Activated T-cell treated with anti-CD3 and anti-CD28 coated beads, Interleukin-2, amount 50 U/mL, for 48 hours (primary cell): Measurements from ENCODE around the gene INSYN2B.

Source experiments
- DNase-seq, 2 experiments: peaks; one replicate each; pipeline ENCODE4 v3.0.0-alpha.2; 2020

INSYN2B gene

GRCh38 chr5:169922474-169922873, 57.8 kb downstream of the INSYN2B start:
- DNase-seq: no peak

- no peak for DNase-seq
These were observed 58.3 kb downstream of the INSYN2B start for GRCh38 chr5:169921949-169922348.

DNA sequence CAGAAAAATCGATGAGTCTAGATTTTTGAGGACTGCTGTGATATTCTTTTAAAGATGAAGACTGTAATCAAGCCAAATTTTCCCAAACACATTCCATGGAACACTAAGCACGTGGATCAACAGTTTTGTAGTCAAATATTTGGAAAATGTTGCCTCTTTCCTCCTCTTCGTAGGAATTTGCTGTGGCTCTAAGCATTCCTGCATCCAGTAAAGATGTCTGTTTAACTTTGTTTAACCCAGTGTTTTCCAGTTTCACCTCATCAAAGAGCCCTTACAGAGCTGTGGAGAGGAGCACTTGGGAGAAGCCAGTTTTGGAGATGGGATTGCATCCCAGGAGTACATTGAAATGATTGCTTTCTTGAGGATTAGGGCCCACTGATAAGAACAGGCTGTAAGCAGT, 58.9 kb downstream of the INSYN2B start:
- no peak for DNase-seq

GRCh38 chr5:169920474-169920873, 59.8 kb downstream of the INSYN2B start:
- no peak for DNase-seq

GRCh38 chr5:169918228-169918627, 62.1 kb downstream of the INSYN2B start:
- DNase-seq: no peak

GRCh38 chr5:169917500-169917899, 62.8 kb downstream of the INSYN2B start:
- DNase-seq: no peak

DNA sequence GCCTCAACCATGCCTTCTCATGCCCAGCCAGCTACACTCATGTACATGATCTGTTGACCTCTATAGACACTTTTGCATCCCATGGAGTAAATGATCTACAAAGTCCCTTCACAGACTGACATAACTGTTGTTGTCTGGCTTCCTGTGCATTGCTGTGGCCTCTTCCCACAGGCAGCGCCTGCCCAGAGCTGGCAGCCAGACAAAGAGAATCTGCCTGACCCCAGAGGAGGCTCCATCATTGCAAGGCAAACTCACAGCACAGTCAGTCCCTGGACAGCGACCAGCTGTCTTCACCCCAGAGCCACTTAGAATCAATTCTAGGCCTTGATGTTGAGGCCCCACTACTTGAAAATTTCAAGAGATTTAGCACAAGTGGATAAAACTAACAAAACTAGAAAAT, 65.5 kb downstream of the INSYN2B start:
- no peak for DNase-seq

DNA sequence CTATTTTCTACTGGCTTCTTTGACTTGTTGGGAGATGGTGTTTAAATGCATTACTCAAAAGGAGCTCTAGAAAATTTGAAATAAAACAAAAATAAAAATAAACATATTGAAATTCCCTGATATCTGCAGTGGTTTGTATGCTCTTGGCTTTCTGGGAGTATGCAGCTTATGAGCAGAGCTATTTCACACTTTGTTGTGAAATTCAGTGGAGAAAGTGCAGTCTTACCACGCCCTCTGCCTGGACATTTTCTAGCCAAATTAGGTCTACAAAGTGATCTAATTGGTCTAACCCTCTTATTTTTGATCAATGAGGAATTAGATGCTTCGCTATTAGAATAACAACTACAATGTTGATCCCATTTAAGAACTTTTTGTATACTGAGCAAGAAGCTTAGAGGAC, 66.8 kb downstream of the INSYN2B start:
- DNase-seq: no peak

- no peak for DNase-seq
These were observed 68.7 kb downstream of the INSYN2B start for GRCh38 chr5:169911448-169912212.

DNA sequence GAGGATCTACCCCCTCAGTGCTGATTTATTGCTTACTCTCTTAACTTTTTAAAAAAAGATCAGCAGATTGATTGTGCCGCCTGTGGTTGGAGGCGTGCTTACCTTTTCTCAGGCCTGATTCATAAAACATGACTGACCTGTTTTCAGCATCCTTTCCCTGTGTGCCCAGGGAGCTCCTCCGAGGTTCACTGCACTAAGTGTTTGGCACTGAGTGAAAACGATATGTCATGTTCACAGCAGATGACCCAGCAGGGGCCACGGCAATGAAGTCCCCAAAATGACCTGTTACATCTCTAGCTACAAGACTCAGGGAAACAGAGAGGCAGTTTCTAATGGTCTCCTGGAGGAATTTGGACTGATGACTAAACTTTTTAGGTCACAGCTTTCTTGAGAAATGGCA, 69.9 kb downstream of the INSYN2B start:
- no peak for DNase-seq

DNA sequence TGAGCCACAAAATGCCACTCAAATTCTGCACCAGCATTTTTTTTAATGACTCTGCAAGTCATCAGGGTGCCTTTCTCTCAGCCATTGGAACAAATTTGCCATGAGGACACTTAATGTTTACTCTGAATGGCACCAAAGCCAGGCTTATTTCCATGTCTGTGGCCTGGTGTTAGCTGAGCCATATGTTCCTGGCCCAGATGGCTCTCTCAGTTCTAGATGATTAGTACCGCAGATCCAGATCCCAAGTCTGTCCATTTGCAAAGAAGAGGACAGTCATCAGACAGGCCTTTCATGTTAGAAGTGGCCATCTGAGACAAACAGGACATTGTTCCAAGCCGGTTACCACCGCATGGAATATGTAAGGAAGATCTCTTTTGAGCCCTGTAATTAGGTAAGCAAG, 70.3 kb downstream of the INSYN2B start:
- DNase-seq: no peak

- no peak for DNase-seq
These were observed 71.4 kb downstream of the INSYN2B start for GRCh38 chr5:169908864-169909263.

DNA sequence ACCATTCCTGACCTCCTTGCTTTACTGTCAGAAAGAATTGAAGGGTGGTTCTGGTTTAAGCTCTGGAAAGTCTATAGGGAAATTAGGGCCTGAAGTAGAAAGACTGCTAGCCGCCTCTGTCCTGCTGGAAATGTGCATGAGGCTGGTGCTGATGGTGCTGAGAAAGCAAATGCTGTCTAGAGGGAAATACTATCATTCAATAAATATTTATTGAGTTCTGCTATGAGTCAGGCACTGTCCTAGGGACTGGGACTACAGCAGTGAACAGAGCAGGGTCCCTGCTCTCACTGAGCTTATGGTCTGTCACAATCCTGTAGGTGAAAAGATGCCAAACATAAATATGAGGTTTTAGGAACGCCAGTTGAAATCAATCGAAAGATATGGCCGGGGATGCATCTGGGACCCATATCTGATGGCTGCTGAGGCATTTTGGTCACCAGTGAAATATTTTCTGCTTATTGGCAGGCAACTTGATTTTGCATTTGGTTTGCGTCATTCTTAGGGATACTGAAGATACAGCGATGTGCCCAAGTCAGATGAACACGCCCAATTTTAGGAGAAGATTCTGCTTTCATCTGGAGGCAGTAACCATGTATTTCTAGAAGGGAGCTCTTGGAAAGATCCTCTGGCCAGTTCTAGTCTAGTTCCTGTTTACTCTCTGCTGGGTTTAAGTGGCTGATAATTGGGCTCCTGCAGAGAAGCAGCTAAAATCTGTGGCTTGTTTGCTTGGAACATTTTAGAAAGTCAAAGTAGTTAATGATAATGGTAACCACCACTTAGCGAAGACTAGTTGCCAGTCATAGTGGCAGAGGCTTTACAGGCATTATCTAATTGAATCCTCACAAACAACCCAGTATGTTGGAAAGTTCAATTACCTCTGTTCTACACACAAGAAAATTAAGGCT, 73.3 kb downstream of the INSYN2B start:
- DNase-seq: no peak

- no peak for DNase-seq
These were observed 75.3 kb downstream of the INSYN2B start for GRCh38 chr5:169905017-169905416.

DNA sequence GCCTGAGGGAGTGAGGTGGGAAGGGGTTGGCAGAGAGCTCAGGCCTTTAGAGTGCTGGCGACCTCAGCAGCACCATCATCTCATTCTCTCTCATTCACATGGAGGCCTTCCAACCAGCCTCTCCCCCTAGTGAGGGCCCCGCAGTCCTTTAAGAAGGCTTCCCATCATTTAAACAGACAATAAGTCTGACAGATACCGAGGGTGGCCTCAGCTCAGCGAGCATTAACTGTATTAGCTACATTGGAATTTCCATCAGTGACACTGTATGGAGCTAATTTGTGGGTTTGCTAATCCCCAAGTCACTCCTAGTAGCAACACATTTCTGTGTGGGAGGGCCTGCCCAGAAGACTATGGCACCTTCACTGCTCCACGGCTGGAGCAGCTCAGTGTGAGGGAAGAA, 75.8 kb downstream of the INSYN2B start:
- DNase-seq: no peak

DNA sequence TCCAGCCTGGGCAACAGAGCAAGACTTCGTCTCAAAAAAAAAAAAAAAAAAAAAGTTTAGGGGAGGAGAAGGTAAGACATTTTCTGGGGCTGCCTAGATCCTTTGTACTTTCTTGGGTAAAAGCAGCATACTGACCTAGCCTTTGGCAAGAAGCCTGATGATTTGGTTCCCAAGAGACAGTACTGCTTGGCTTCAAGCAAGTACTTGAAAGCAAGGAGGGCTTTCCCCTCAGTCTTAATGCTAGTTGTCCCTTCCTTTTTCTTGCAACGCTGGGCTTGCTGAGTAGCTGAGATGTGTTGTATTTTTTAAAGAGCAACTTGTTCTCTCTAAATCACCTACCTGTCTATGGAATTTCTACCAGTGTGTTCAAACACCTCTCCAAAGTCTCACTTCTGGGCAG, 76.2 kb downstream of the INSYN2B start:
- DNase-seq: no peak

DNA sequence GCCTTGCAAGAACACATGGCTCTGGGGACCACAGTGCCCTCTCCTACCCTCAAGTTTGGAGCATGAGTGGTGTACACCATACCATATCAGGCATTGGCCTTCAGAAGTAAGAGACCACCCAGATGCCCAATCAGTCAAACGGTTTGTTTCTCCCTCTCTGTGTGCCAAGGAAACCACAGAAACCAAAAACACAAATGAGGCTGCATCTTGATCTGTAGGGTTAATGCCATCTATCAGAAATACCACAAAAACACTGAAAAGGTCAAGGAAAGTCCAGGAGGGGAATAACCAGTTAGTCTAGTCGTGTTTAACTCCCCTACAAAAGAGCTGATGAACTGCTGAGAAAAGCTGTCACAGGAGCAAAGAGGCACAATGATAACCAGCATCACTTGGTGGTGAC, 78.4 kb downstream of the INSYN2B start:
- no peak for DNase-seq

DNA sequence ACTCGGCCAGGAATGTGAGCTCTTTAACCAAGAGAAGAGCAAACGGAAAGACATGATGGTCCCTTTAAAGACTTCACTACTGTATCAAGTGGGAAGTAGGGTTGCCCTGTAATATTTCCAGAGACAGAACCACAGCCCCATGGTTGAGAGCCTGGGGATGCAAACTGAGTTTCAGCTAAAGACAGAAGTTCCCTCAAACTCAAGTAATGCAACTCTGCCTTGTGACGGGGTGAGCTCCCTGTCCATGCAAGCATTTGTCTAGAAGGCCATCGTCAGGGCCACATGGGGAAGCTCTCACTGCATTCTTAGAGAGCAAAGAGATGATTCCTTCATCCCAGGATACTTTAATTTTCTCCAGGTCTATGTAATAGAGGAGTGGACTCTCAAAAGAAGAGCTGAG, 82.8 kb downstream of the INSYN2B start:
- DNase-seq: no peak

- no peak for DNase-seq
These were observed 84.4 kb downstream of the INSYN2B start for GRCh38 chr5:169895926-169896325.

DNA sequence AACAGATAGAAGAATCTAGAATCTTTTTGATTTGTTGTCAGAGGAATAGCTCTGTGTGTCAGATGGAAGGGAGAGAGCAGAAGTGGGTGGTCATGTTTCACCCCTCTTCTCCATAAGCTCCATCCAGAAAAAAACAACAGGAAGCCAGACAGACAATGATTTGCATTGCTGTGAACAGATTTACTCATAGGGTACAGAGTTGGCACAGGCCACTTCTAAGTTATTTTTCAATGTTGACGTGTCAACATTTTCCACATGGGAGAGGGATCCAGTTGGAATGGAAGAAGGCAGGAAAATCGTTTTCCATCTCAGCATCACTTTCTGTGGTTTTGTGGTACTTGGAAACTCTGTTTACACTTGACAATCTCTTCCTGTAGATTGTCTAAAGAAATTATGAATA, 86.7 kb downstream of the INSYN2B start:
- no peak for DNase-seq

- no peak for DNase-seq
These were observed 87.3 kb downstream of the INSYN2B start for GRCh38 chr5:169893010-169893409.

DNA sequence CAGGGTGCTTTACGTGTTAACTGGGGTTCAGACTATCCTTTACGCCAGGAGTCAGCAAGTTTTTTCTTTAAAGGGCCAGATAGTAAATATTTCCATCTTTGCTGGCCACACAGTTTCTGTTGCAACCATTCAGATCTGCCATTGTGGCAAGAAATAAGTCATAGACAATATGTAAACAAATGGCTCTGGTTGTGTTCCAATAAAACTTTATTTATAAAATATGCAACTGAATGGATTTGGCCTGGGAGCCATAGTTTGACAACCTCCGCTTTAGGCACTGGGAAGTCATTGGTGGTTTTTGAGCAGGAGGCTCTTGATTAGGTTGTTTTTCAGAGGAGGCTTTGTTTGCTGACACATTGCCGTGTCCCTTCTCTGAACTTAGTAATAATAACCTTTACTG, 90.7 kb downstream of the INSYN2B start:
- no peak for DNase-seq

- DNase-seq: no peak
These were observed 93.6 kb downstream of the INSYN2B start for GRCh38 chr5:169886677-169887076.

DNA sequence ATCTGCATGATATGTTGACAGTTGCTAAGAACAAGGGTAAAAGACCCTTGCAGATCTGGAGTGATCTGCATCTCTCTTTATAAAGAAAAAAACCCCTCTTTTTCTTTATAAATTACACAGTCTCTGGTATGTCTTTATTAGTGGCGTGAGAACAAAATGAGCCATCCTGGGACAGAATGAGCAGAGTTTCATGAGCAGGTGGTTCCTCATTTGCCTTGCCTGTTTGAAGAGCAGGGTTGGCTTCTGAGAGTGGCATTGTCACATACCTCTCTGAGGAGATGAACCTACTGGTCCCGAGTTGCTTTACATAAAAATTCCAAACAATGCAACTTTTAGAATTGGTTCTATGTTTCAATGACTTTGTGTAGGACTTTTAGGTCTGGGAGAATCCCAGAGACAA, 94.3 kb downstream of the INSYN2B start:
- DNase-seq: no peak
